PFSK-1 (cell line): ENCODE data around the gene RDH5.

Source experiments
- POLR2AphosphoS5 ChIP-seq: IDR thresholded peaks from 2 replicates; pipeline ENCODE4 v1.6.1; 2012; ENCODE audit warnings: low read depth, mild to moderate bottlenecking, control low read depth, low read length, moderate library complexity
- TAF1 ChIP-seq: IDR thresholded peaks from 2 replicates; pipeline ENCODE4 v1.6.1; 2012; ENCODE audit warnings: low read length, control low read depth, borderline replicate concordance; ENCODE audit not compliant: insufficient read depth

DNA sequence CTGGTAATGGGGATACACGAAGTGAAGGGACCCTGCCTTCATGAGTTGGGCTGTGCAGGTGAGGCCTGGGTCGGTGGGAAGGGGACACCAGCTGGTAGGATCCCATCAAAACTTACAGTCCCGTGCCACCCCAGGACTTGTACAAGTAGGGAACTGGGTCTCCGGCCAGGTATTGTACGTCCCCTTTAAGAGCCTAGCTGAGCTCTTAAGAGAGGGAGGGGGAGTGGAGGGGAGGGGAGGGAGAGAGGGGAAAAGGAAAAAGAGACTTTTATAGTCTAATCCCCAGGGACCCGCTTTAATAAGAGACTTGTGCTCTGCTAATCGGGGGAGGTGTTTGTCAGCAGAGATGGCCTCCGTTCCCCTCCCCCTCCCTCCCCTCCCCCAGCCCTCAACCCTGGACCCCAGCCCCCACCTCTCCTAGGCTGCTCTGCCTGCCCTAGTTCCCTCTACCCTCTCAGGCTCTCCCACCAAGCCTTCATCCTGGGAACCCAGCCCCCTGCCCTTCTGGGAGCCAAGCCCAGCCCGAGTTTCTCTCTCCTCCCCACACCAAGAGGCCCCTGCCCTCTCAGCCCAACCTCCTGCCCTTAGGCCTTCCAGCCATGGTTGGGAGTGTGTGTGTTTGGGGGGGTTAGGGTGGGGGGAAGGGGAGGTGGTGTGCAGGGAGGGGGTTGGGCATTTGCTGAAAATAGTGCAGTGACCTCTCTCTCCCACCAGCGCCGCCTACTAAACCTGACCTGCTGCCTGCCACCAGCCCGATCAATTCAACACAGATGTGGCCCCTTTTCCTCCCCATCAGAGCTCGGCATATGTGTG, 25.4 kb downstream of the RDH5 start:
- TF ChIP-seq TAF1 (no peak), POLR2AphosphoS5 (no peak)
